Tibial nerve (tissue), 4 donors: ENCODE measurements around the gene CPNE7. TPM values are rescaled to one million over a fixed set of nuclear protein-coding genes. Genes with fewer than 3 reads are reported as not detected.
"Not testable (repeated sequence)": the region's sequence is repeated elsewhere in the genome, so short reads cannot be mapped to it uniquely, and the experiment has no call there.

Experiments
- DNase-seq, 2 donors: peaks; one replicate each; pipeline ENCODE4 v3.0.0-alpha.2; 2019; ENCODE audit warnings: low spot score in 2 of 2
- H3K27ac ChIP-seq, 4 donors: fragments of 200-600 bp; sonication (generic) in 3 of 4; one replicate each; pipeline ENCODE4 v1.5.1; 2017 to 2019; ENCODE audit warnings: mild to moderate bottlenecking in 1 of 4
- H3K27me3 ChIP-seq, 2 donors: fragments of 200-600 bp; sonication (generic) in 1 of 2; one replicate each; pipeline versions ENCODE4 v1.5.1 to v1.6.0; 2017 to 2019
- H3K36me3 ChIP-seq, 3 donors: fragments of 200-600 bp; sonication (generic); one replicate each; pipeline ENCODE4 v1.5.1; 2018 to 2019
- H3K4me1 ChIP-seq, 4 donors: fragments of 200-600 bp; sonication (generic) in 3 of 4; one replicate each; pipeline ENCODE4 v1.5.1; 2017 to 2019
- H3K4me3 ChIP-seq, 4 donors: fragments of 200-600 bp; sonication (generic) in 3 of 4; one replicate each; pipeline ENCODE4 v1.5.1; 2017 to 2019; ENCODE audit warnings: mild to moderate bottlenecking in 1 of 4, moderate library complexity in 1 of 4
- H3K9me3 ChIP-seq, 4 donors: fragments of 200-600 bp; sonication (generic) in 3 of 4; one replicate each; pipeline ENCODE4 v1.5.1; 2017 to 2019
- CTCF ChIP-seq, 5 experiments: fragments of 200-600 bp in 3 of 5; fragments of 450-650 bp in 2 of 5; sonication (generic) in 3 of 5; IDR thresholded peaks; one replicate each; pipeline ENCODE4 v1.5.1; 2016 to 2019; ENCODE audit warnings: antibody characterized with exemption in 5 of 5, mild to moderate bottlenecking in 3 of 5, moderate library complexity in 2 of 5
- EP300 ChIP-seq, 2 donors: sonication (generic); formaldehyde crosslinking; IDR thresholded peaks; one replicate each; pipeline ENCODE4 v1.6.1; 2017; ENCODE audit warnings: antibody characterized with exemption in 2 of 2, mild to moderate bottlenecking in 1 of 2
- POLR2A ChIP-seq, 2 donors: fragments of 450-650 bp; IDR thresholded peaks; one replicate each; pipeline ENCODE4 v1.6.1; 2017; ENCODE audit warnings: antibody characterized with exemption in 2 of 2, mild to moderate bottlenecking in 2 of 2, moderate library complexity in 2 of 2
- WGBS, 2 donors: methylation state at CpG; one replicate each; pipeline ENCODE4 v1.1.5; 2018; 5-methylcytosine and 5-hydroxymethylcytosine counted together
- total RNA-seq, 4 donors: library from RNA; depleted of rRNA; stranded (reverse); fragments of >200 nt; gene quantifications; one replicate each; pipeline ENCODE4 v1.1.0, GENCODE V29; 2016

CPNE7 gene
- total RNA-seq, 4 donors from 2014 or later, result 0.90 to 10.0 (median 4.2) TPM; not detected in 1

- Histone ChIP-seq H3K9me3 (peaks cover 0 to 7% (median 0%) of the 10 kb centered on the region in 4 donors), H3K4me3 (no peak overlapping the region), H3K4me1 (no peaks in the 10 kb centered on the region), H3K36me3 (no peaks in the 10 kb centered on the region), H3K27me3 (peaks cover 0 to 20% of the 10 kb centered on the region in 2 donors), H3K27ac (no peak overlapping the region)
- TF ChIP-seq EP300 (IDR thresholded peaks at IDR 0.05), result no peak
- TF ChIP-seq CTCF (IDR thresholded peaks at IDR 0.05), result no peak
- no peak for TF ChIP-seq POLR2A (IDR thresholded peaks at IDR 0.05)
- 72 to 74% methylated on average over 9 to 19 of the region's 19 CpGs for WGBS, 2 donors
- no peak for DNase-seq
Measured at GRCh38 chr16:89633064-89633631, 57.6 kb downstream of the CPNE7 start.

- not testable (repeated sequence) for H3K4me3 ChIP-seq, H3K9me3 ChIP-seq, H3K36me3 ChIP-seq, H3K4me1 ChIP-seq, DNase-seq, H3K27ac ChIP-seq
- WGBS, 2 donors, result 40 to 54% methylated on average over 2 of the region's 2 CpGs
- peaks cover 0 to 20% of the 10 kb centered on the region in 2 donors for H3K27me3 ChIP-seq
Measured at GRCh38 chr16:89634463-89635385, 59.2 kb downstream of the CPNE7 start.

GRCh38 chr16:89636663-89637062 is 61.1 kb downstream of the CPNE7 start:
- Histone ChIP-seq H3K9me3 (no peaks in the 10 kb centered on the region), H3K4me3 (no peak overlapping the region), H3K36me3 (no peaks in the 10 kb centered on the region), H3K27me3 (peaks cover 0 to 14% of the 10 kb centered on the region in 2 donors), H3K4me1 (peaks cover 0 to 15% (median 6%) of the 10 kb centered on the region in 4 donors), H3K27ac (no peak overlapping the region)
- DNase-seq, result no peak
- 77 to 86% methylated on average over 9 of the region's 12 CpGs for WGBS, 2 donors
- TF ChIP-seq POLR2A (IDR thresholded peaks at IDR 0.05) (no peak), CTCF (IDR thresholded peaks at IDR 0.05) (no peak), EP300 (IDR thresholded peaks at IDR 0.05) (no peak)

DNA sequence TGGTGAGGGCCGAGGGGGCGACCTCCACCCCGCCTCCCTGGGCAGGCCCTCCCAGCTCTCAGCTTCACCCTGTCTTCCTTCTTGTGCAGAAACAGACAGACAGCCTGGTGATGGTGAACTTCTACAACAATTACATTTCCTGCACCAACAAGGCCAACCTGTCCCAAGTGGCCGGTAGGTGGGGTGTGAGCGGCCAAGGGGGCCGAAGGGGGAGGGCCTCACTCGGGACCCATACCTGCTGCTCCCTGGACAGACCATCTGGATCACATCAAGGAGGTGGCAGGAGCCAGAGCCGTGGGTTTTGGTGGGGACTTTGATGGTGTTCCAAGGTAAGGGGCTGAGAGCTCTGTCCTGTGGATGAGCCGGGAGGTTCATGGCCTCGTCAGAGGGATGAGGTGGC is 61.8 kb downstream of the CPNE7 start:
- WGBS, 2 donors, result 72 to 73% methylated on average over 7 to 10 of the region's 10 CpGs

DNA sequence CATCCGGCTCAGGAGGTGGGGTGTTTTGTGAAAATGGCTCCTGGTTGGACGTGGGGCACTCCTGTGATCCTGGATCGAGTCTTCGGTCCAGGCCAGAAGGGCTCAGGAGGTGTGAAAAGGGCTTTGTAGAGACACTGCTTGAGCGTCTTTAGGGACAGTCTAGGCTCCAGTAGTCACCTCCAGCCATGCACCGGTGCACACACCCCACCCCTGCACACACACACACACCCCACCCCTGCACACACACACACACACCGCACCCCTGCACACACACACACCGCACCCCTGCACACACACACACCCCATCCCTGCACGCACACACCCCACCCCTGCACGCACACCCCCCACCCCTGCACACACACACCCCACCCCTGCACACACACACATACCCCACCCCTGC is 62.9 kb downstream of the CPNE7 start:
- TF ChIP-seq POLR2A (IDR thresholded peaks at IDR 0.05) (no peak), CTCF (IDR thresholded peaks at IDR 0.05) (no peak), EP300 (IDR thresholded peaks at IDR 0.05) (no peak)
- Histone ChIP-seq H3K27me3 (peaks cover 0 to 3% of the 10 kb centered on the region in 2 donors), H3K4me3 (no peak overlapping the region), H3K9me3 (no peaks in the 10 kb centered on the region), H3K27ac (no peak overlapping the region), H3K36me3 (no peaks in the 10 kb centered on the region), H3K4me1 (peaks cover 0 to 20% (median 6%) of the 10 kb centered on the region in 4 donors)
- no peak for DNase-seq
- WGBS, 2 donors, result 63 to 74% methylated on average over 9 to 10 of the region's 10 CpGs

More for the DNA sequence above, 61.8 kb downstream of the CPNE7 start:
- Histone ChIP-seq H3K27ac (no peak overlapping the region), H3K4me1 (peaks cover 0 to 20% (median 6%) of the 10 kb centered on the region in 4 donors), H3K9me3 (no peaks in the 10 kb centered on the region), H3K27me3 (peaks cover 0 to 14% of the 10 kb centered on the region in 2 donors), H3K4me3 (no peak overlapping the region), H3K36me3 (no peaks in the 10 kb centered on the region)
- DNase-seq, result no peak
- TF ChIP-seq CTCF (IDR thresholded peaks at IDR 0.05), result no peak
- TF ChIP-seq EP300 (IDR thresholded peaks at IDR 0.05), result no peak
- TF ChIP-seq POLR2A (IDR thresholded peaks at IDR 0.05), result no peak
